DND-41 (cell line): ENCODE measurements around the gene GLP2R.

ENCODE experiments used
- ATAC-seq: fragments of 200-7000 bp; cut with Tn5 transposase; 3 replicates; pipeline ENCODE4 v1.9.1; 2021; ENCODE audit warnings: low read depth; ENCODE audit not compliant: insufficient read depth
- DNase-seq: peaks from one replicate; pipeline ENCODE4 v3.0.0-alpha.2; 2020
- H2AFZ ChIP-seq: 2 replicates; pipeline ENCODE4 v1.6.0; 2012; ENCODE audit warnings: low read depth, low read length
- H3K27ac ChIP-seq: 2 replicates; pipeline ENCODE4 v1.5.1; 2012; ENCODE audit warnings: low read length, inconsistent platforms
- H3K27me3 ChIP-seq: fragments of 200-600 bp; sonication (generic); 2 replicates; pipeline ENCODE4 v1.6.0; 2012; ENCODE audit warnings: low read length, mild to moderate bottlenecking, inconsistent platforms; ENCODE audit not compliant: insufficient read depth, poor library complexity
- H3K36me3 ChIP-seq: 2 replicates; pipeline ENCODE4 v1.5.1; 2012; ENCODE audit warnings: low read length, inconsistent platforms; ENCODE audit not compliant: insufficient read depth
- H3K4me1 ChIP-seq: 2 replicates; pipeline ENCODE4 v1.5.1; 2012; ENCODE audit warnings: mild to moderate bottlenecking, low read length; ENCODE audit not compliant: insufficient read depth
- H3K4me2 ChIP-seq: 2 replicates; pipeline ENCODE4 v1.6.0; 2012; ENCODE audit warnings: mild to moderate bottlenecking, moderate library complexity, low read length, inconsistent platforms; ENCODE audit not compliant: insufficient read depth
- H3K4me3 ChIP-seq, 2 experiments: fragments of 200-600 bp in 1 of 2; shearing (Covaris generic) in 1 of 2; 2 replicates each; pipeline ENCODE4 v1.5.1; 2012 to 2016; ENCODE audit warnings: inconsistent platforms in 2 of 2, low read length in 2 of 2, mild to moderate bottlenecking in 2 of 2, low read depth in 1 of 2, moderate library complexity in 1 of 2
- H3K79me2 ChIP-seq: 2 replicates; pipeline ENCODE4 v1.6.0; 2012; ENCODE audit warnings: low read length, inconsistent platforms; ENCODE audit not compliant: insufficient read depth
- H3K9ac ChIP-seq: 2 replicates; pipeline ENCODE4 v1.6.0; 2012; ENCODE audit warnings: low read depth, mild to moderate bottlenecking, inconsistent platforms, low read length, moderate library complexity
- H3K9me3 ChIP-seq: 2 replicates; pipeline ENCODE4 v1.5.1; 2012; ENCODE audit warnings: low read length, moderate library complexity, mild to moderate bottlenecking, inconsistent platforms; ENCODE audit not compliant: insufficient read depth, severe bottlenecking
- H4K20me1 ChIP-seq: 2 replicates; pipeline ENCODE4 v1.6.0; 2012; ENCODE audit warnings: low read length; ENCODE audit not compliant: insufficient read depth
- EZH2 ChIP-seq: IDR thresholded peaks from 3 replicates; pipeline ENCODE4 v1.6.1; 2012; ENCODE audit warnings: borderline replicate concordance, low read depth, mild to moderate bottlenecking, moderate library complexity, low read length, inconsistent platforms; ENCODE audit not compliant: severe bottlenecking
- TF ChIP-seq, protein P1 (sequence below): IDR thresholded peaks from 2 replicates; pipeline ENCODE4 v1.5.1; 2012; ENCODE audit warnings: borderline replicate concordance, low read length, moderate library complexity, mild to moderate bottlenecking; ENCODE audit not compliant: poor library complexity, severe bottlenecking; ENCODE audit errors: extremely low read depth

GLP2R gene

DNA sequence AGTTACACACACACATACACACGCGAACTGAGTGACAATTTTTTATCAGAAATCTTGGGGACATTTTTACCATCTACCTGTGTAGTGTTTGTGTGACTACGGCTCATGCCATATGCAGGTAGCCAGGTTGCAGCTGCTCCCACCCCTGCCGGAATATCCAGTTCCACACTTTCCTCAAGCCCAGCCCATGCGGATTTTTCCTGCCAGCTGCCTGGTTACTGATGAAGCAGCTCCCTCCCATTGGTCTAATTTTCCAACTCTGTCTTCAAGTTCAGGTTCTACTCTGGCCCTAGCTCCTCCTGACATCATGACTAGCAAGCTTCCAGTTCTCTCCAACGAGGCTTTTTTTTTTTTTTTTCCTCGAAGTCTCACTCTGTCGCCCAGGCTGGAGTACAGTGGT, 8.6 kb upstream of the GLP2R start:
- no peaks in the 10 kb centered on the region for H3K4me1 ChIP-seq
- no peaks in the 10 kb centered on the region for H3K79me2 ChIP-seq
- H3K4me2 ChIP-seq: no peak overlapping the region
- no peak overlapping the region for H3K4me3 ChIP-seq
- H3K27me3 ChIP-seq: no peaks in the 10 kb centered on the region
- TF ChIP-seq, protein P1, sequence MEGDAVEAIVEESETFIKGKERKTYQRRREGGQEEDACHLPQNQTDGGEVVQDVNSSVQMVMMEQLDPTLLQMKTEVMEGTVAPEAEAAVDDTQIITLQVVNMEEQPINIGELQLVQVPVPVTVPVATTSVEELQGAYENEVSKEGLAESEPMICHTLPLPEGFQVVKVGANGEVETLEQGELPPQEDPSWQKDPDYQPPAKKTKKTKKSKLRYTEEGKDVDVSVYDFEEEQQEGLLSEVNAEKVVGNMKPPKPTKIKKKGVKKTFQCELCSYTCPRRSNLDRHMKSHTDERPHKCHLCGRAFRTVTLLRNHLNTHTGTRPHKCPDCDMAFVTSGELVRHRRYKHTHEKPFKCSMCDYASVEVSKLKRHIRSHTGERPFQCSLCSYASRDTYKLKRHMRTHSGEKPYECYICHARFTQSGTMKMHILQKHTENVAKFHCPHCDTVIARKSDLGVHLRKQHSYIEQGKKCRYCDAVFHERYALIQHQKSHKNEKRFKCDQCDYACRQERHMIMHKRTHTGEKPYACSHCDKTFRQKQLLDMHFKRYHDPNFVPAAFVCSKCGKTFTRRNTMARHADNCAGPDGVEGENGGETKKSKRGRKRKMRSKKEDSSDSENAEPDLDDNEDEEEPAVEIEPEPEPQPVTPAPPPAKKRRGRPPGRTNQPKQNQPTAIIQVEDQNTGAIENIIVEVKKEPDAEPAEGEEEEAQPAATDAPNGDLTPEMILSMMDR: no peak
- no peak for TF ChIP-seq EZH2
- no peak overlapping the region for H3K27ac ChIP-seq
- ATAC-seq (no peak), DNase-seq (no peak)
- H3K9ac ChIP-seq: no peak overlapping the region
- no peaks in the 10 kb centered on the region for H4K20me1 ChIP-seq
- no peak overlapping the region for H2AFZ ChIP-seq
- H3K36me3 ChIP-seq: no peaks in the 10 kb centered on the region
- no peaks in the 10 kb centered on the region for H3K9me3 ChIP-seq

DNA sequence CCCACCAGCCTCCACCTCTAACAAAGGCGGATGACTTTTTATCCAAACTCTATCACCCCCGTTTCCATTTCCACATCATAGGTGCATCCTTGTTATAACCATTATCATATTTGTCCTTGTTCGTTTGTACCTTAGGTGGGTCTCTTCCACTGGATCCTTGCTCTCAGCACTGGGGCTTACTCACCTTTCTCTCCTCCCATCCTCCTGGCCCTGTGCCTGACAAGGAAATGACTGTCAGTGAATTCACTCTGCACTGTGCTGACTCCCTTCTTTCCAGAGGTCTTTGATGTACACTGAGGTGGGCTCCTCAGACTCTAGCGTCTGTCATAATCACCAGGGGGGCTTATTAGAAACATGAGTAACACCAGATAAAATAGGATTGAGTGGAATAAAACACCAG, 7.0 kb upstream of the GLP2R start:
- Histone ChIP-seq H4K20me1 (no peaks in the 10 kb centered on the region; the same call in 1 of the 2 replicates), H3K4me3 (no peak overlapping the region), H3K27ac (no peak overlapping the region), H3K27me3 (no peaks in the 10 kb centered on the region), H3K9me3 (no peaks in the 10 kb centered on the region), H3K79me2 (no peaks in the 10 kb centered on the region), H3K4me2 (no peak overlapping the region), H2AFZ (no peak overlapping the region), H3K36me3 (no peaks in the 10 kb centered on the region), H3K4me1 (no peaks in the 10 kb centered on the region), H3K9ac (no peak overlapping the region)
- TF ChIP-seq, protein P1: no peak
- TF ChIP-seq EZH2: no peak
- ATAC-seq (no peak), DNase-seq (no peak)

DNA sequence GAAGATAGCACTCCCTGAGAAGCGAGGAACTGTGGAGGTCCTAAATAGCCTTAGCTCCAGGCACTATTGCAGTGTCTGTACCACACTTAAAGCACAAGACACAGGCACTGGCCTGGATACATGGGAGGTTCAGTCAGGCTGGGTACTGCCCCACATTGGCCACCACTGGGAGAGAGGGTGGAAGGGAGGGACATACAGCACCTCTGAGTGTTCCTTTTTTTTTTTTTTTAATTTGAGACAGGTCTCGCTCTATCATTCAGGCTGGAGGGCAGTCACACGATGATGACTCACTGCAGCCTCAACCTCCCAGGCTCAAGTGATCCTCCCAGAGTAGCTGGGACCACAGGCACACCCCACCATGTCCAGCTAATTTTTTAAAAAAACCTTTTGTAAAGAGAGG, 5.3 kb upstream of the GLP2R start:
- Histone ChIP-seq H3K4me3 (no peak overlapping the region), H3K27me3 (no peaks in the 10 kb centered on the region), H2AFZ (no peak overlapping the region), H3K9ac (no peak overlapping the region), H3K27ac (no peak overlapping the region), H3K9me3 (no peaks in the 10 kb centered on the region), H3K4me2 (no peak overlapping the region), H3K79me2 (no peaks in the 10 kb centered on the region), H3K36me3 (no peaks in the 10 kb centered on the region), H3K4me1 (no peaks in the 10 kb centered on the region), H4K20me1 (no peaks in the 10 kb centered on the region; the same call in 1 of the 2 replicates)
- TF ChIP-seq, protein P1: no peak
- no peak for TF ChIP-seq EZH2
- no peak for DNase-seq
- no peak for ATAC-seq

DNA sequence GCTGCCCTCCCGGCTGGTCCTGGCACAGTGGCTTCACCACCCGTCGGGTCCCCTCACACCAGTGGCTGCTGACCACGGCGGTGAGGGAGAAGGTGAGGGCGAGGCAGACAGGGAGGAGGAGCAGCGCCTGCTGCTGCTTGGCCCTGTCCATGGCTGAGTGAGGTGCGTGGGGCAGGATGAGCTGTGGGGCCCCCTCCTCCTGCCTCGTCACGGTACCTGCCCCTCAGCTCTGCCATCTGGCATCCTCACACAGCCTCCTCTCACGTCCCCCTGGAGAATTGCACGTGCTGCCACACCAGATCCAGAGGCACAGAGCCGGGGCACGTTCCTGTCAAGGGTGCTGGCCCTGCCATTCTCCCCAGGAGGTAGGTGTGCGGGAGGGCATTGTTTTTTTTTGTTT, 3.8 kb upstream of the GLP2R start, which contains the start of gene GSG1L2:
TSS of gene GSG1L2 (minus strand) at position 159 of the 400 bp plus-strand sequence. CDS start at position 151, 8 bp downstream.
- Histone ChIP-seq H3K9ac (no peak within 1 kb of the TSS), H3K9me3 (no peaks in the 10 kb centered on the region), H3K79me2 (no peaks in the 10 kb centered on the region), H4K20me1 (no peaks in the 10 kb centered on the region; the same call in 1 of the 2 replicates), H3K27ac (no peak within 1 kb of the TSS), H3K4me3 (no peak within 1 kb of the TSS), H3K36me3 (no peaks in the 10 kb centered on the region), H3K4me2 (no peak within 1 kb of the TSS), H3K4me1 (no peaks in the 10 kb centered on the region), H3K27me3 (no peaks in the 10 kb centered on the region), H2AFZ (no peak within 1 kb of the TSS)
- DNase-seq (no peak), ATAC-seq (no peak)
- TF ChIP-seq EZH2: no peak
- TF ChIP-seq, protein P1: no peak
